NCI-H128 (cell line): ENCODE data around the gene ARID4B.

Experiments used
- DNase-seq: peaks from one replicate; lab custom pipeline; 2025; ENCODE audit not compliant: unreplicated experiment; lab: John Stamatoyannopoulos, UW

The ARID4B gene

DNA sequence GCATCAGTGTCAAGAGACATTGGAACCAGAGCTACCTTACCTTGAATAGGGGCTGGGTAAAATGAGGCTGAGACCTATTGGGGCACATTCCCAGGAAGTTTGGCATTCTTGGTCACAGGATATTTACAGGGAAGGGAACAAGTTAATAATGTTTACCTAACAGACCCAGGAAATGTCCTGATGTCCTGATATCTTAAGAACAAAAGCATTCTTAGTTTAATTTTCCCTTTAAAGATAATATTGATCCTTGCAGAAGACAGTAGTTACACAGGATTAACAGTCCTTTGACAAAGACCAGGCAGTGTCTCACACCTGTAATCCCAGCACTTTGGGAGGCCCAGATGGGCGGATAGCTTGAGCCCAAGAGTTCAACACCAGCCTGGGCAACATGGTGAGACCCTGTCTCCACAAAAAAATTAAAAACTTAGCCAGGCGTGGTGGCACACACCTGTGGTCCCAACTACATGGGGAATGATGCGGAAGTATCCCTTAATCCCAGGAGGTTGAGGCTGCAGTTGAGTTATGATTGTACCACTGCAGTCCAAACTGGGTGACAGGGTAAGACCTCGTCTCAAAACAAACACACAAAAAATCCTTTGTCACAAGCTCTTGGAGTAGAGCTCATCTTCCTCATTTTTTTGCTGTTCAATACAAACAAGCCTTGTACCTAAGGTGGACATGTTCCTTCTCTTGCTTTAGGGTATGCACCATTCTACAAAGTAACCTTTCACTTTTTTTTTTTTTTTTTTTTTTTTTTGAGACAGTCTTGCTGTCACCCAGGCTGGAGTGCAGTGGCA, 198.0 kb downstream of the ARID4B start:
- DNase-seq, result no peak

DNA sequence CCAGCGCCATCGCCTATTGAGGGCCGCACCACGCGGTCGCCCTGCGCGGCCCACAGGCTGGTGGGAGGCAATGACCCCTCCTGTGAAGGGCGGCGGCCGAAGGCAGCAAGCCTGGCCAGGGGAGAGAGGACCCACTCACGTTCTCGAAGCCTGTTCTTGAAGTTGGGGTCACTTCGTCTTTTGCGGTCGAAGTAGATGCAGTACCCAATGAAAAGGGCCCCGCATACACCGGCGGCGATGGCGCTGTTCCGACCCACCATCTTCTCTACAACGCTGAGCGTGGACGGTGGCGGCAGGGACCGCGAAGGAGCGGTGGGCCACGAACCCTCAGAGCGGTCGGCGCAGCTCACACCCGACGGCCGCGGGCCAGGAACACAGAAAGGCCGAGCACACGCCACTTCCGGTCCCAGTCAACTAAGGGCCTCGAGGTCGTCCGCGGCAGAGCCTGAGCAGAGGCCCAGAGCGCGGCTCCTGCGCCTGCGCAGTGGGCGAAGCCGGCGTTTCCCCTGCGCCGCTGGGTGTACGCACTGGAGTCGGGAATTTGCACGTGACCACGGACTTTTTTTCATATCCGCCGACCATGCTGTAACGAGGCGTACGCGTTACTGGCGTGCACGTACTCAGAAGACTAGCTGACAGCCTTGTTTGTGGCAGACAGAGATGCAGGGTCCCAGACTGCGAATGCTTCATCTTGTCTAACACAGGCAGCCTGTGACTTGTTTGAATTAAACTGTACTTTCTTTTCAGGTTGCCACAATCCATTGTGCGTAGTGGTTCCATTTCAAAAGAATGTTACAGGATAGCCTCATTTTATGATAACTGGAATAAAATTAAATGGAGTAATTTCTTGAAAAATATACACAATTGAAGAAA, 199.3 kb downstream of the ARID4B start, which contains the start of gene TOMM20:
Gene TOMM20, minus strand, starts transcription at position 382 of the 873 bp plus-strand sequence. Its CDS starts 122 bp downstream, at position 260.
- peak; percentile 99 for DNase-seq

DNA sequence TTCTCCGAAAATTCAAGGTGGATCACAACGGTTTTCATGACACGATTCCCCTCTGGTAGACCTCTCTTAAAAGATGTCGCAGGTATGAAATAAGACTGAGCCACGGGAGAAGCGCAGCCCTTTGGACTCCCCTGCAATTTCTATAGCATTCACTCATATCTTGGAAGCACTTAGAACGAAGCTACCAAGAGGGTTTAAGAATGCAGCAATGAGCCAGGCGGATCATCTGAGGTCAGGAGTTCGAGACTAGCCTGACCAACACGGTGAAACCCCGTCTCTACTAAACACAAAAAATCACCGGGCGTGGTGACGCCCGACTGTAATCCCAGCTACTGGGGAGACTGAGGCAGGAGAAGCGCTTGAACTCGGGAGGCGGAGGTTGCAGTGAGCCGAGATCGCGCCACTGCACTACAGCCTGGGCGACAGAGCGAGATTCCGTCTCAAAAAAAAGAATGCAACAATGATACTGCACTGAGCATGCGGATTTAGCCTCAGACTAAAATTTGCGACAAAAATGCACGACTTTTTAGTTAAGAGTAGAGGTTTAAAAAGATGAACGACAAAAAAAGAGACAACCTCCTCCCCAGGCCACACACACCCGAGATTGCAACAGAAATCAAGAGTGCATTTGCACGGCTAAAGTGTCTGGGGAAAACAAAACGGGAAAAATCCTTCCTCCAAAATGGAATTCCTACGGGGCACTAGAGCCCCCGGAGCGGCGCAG, 200.1 kb downstream of the ARID4B start:
- DNase-seq, result no peak

DNA sequence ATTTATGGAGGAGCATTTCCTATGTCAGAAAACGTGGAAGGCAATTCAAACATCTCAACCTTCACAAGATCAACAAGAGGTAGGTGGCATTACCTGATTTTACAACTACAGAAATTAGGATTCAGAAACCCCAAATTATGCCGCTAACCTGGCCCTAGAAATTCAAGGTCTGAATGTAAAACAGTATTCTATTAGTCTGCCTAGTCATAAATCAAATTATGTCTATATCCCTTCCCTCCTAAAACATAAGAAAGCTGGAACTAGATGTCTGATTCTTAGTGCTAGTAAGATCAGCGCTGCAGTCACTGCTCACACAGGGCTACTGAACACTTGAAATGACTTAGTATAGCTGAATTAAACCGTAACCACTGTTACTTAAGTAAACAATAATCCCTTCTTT, 200.8 kb downstream of the ARID4B start:
- no peak for DNase-seq

DNA sequence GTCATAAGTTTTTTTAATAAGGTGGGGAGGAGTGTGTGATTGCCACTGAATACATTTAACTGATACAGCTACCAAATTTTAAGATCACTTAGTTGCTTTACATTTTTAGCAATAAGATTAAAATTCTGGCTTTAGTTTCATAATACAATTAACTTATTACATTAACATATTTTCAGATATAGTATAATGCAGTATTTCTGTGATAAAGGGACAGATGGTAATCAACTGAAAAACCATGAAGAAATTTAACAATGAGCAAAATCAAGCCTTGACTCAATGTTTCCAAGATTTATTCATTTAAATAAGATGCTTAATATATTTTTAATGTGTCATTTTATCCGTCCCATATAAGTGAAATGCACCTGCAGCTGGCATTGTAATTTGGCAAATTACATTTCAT, 203.3 kb downstream of the ARID4B start:
- no peak for DNase-seq

DNA sequence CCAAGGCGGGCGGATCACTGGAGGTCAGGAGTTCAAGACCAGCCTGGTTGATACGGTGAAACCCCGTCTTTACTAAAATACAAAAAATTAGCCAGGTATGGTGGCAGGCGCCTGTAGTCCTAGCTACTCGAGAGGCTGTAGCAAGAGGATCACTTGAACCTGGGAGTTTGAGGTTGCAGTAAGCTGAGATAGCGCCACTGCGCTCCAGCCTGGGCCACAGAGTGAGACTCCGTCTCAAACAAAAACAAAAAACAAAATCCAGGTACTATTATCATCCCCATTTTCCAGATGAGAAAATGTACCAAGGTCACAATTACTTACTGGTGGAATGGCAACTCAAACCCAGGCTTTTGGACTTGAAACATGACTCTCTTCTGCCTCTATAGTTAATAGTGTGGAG, 203.9 kb downstream of the ARID4B start:
- no peak for DNase-seq

DNA sequence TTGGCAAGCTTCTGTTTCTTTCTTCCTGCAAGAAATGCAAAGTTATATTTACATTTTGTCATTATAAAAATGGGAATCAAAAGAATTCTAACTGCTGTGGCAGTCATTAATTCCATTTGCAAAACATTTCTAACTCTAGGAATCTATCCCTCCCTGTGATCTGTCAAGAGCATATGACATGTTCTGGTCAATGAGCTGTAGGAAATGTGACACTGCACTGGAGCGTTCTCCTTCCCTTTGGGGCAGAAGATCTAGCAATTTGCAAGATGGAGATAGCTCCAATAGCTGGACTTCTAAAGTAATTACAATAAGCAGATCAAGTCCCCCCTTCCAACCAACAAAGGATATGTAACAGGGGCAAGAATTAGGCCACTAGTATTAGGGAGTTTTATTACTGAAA, 205.6 kb downstream of the ARID4B start:
- DNase-seq, result no peak
